SW480 (cell line): ENCODE data around the gene SNX7.
A peak's percentile ranks its signal among the peaks of the same experiment; 100 is the strongest.

Experiments used
- DNase-seq: peaks from one replicate; pipeline ENCODE4 v3.0.0-alpha.2; 2016; ENCODE audit warnings: low spot score

SNX7 gene

GRCh38 chr1:98781906-98782305 is 120.4 kb downstream of the SNX7 start:
- DNase-seq = no peak

GRCh38 chr1:98783821-98784220 is 122.3 kb downstream of the SNX7 start:
- no peak for DNase-seq

GRCh38 chr1:98791498-98791897 is 130.0 kb downstream of the SNX7 start:
- DNase-seq = no peak

- DNase-seq = no peak
Measured at GRCh38 chr1:98792123-98792522, 130.6 kb downstream of the SNX7 start.

- no peak for DNase-seq
Measured at GRCh38 chr1:98793136-98793535, 131.6 kb downstream of the SNX7 start.

GRCh38 chr1:98794196-98794886 is 132.8 kb downstream of the SNX7 start:
- peak; percentile 58 for DNase-seq

GRCh38 chr1:98796049-98796448 is 134.5 kb downstream of the SNX7 start:
- DNase-seq = no peak

GRCh38 chr1:98797506-98797905 is 136.0 kb downstream of the SNX7 start:
- no peak for DNase-seq
